Right lobe of liver (tissue), 4 donors: ENCODE results near the gene COL5A1.

ENCODE experiments used
- CTCF ChIP-seq, 4 donors: fragments of 200-600 bp in 3 of 4; fragments of 450-650 bp in 1 of 4; IDR thresholded peaks; one replicate each; pipeline versions ENCODE4 v1.5.1 to v1.8.0; 2016 to 2022; ENCODE audit warnings: antibody characterized with exemption in 4 of 4, mild to moderate bottlenecking in 2 of 4
- POLR2A ChIP-seq: fragments of 450-650 bp; IDR thresholded peaks from one replicate; pipeline ENCODE4 v1.6.1; 2017; ENCODE audit warnings: antibody characterized with exemption, mild to moderate bottlenecking
- donor health status: DM: no; HTN: no; CAD: no.
- donor health status: DM: no; HTN: no; CAD: no.
- donor health status: DM: no; HTN: yes; CAD: no.

- TF ChIP-seq CTCF (IDR thresholded peaks at IDR 0.05) (no peak), POLR2A (no peak)
Measured at GRCh38 chr9:134604834-134605233, 36.8 kb upstream of the COL5A1 start.
